ENCODE measurements around the gene MED1.

DNA sequence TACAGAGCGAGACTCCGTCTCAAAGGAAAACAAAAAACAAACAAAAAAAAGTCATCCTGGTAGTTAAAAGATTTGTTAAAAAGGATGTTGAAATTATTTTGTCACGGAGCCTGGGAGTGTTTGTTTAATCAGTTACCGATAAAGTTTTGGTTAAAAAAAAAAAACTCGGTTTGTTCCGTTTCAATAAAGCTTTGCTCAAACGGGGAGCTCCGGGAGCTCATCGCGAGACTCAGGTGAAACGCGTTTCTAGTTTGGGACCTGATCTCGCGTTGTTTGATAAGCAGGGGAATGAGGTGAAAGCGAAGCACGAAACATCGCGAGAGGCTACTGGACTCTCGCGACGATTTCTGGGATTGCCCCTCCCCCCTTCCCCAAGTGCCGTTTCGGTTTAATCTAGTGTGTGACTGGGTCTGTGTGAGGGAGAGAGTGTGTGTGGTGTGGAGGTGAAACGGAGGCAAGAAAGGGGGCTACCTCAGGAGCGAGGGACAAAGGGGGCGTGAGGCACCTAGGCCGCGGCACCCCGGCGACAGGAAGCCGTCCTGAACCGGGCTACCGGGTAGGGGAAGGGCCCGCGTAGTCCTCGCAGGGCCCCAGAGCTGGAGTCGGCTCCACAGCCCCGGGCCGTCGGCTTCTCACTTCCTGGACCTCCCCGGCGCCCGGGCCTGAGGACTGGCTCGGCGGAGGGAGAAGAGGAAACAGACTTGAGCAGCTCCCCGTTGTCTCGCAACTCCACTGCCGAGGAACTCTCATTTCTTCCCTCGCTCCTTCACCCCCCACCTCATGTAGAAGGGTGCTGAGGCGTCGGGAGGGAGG lies 10.3 kb upstream of the MED1 start, which contains the start of gene CDK12:
- TF ChIP-seq CTCF (conservative IDR thresholded peaks at IDR 0.05) (no peak), EZH2 (IDR thresholded peaks at IDR 0.05; ENCODE audit: low read depth) (no peak)
